ENCODE results near the gene ZBTB5.

- no peak for TF ChIP-seq ZNF274 (IDR thresholded peaks at IDR 0.05; ENCODE audit: low read depth, low read length)
- TF ChIP-seq SUZ12 (IDR thresholded peaks at IDR 0.05; ENCODE audit: extremely low read depth, insufficient read depth, insufficient read length): no peak
- no peak for TF ChIP-seq YY1 (IDR thresholded peaks at IDR 0.05; ENCODE audit: insufficient read depth, insufficient read length)
These were observed 44.7 kb downstream of the ZBTB5 start for GRCh38 chr9:37420271-37421215.
